ENCODE measurements around the gene TALDO1. TPM values are rescaled to one million over a fixed set of nuclear protein-coding genes. Genes with fewer than 3 reads are reported as not detected.

The TALDO1 gene
- total and polyA plus RNA-seq, 10 donors = 108 to 292 (median 208) TPM

GRCh38 chr11:798093-798713 lies 50.9 kb downstream of the TALDO1 start, which contains the start of gene SLC25A22:
Gene SLC25A22, minus strand, starts transcription at chr11:798281. Its CDS starts 3,275 bp downstream, at chr11:795006.
- Histone ChIP-seq H3K36me3 (peaks cover 0 to 58% (median 17%) of the 10 kb centered on the region in 6 donors), H3K4me3 (peak within 1 kb of the TSS; percentile 44 to 96 (median 92)), H3K9me3 (no peaks in the 10 kb centered on the region), H3K4me1 (peaks cover 15 to 65% (median 47%) of the 10 kb centered on the region in 6 donors), H3K27ac (peak within 1 kb of the TSS; percentile 78 to 96 (median 89)), H3K27me3 (replicated peaks in 1 of 7) (no peaks in the 10 kb centered on the region)
- intact Hi-C loops (cut with DNase I; ENCODE audit: low total_unique reads) = no loop called here
- DNase-seq = peak; percentile 97
- TF ChIP-seq POLR2A (IDR thresholded peaks at IDR 0.05) (no peak), POLR2AphosphoS5 (IDR thresholded peaks at IDR 0.05) (peak; percentile 41 to 66 (median 60))
- TF ChIP-seq, protein P1, sequence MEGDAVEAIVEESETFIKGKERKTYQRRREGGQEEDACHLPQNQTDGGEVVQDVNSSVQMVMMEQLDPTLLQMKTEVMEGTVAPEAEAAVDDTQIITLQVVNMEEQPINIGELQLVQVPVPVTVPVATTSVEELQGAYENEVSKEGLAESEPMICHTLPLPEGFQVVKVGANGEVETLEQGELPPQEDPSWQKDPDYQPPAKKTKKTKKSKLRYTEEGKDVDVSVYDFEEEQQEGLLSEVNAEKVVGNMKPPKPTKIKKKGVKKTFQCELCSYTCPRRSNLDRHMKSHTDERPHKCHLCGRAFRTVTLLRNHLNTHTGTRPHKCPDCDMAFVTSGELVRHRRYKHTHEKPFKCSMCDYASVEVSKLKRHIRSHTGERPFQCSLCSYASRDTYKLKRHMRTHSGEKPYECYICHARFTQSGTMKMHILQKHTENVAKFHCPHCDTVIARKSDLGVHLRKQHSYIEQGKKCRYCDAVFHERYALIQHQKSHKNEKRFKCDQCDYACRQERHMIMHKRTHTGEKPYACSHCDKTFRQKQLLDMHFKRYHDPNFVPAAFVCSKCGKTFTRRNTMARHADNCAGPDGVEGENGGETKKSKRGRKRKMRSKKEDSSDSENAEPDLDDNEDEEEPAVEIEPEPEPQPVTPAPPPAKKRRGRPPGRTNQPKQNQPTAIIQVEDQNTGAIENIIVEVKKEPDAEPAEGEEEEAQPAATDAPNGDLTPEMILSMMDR (IDR thresholded peaks at IDR 0.05 in 8 of 11, conservative IDR thresholded peaks at IDR 0.05 in 3 of 11) = peak; percentile 74 to 97 (median 93)
- 0 to 3% (median 3%) methylated on average over 7 to 69 of the region's 69 CpGs; no CpG with 5 or more reads in 1 of the 5 donors for WGBS, 5 donors

- H3K27ac ChIP-seq = no peak overlapping the region
- intact Hi-C loops (cut with DNase I; ENCODE audit: low total_unique reads) = no loop called here
- TF ChIP-seq POLR2A (IDR thresholded peaks at IDR 0.05) (no peak), POLR2AphosphoS5 (IDR thresholded peaks at IDR 0.05) (peak in 1 of 3 donors; percentile 8)
- TF ChIP-seq, protein P1 (IDR thresholded peaks at IDR 0.05 in 8 of 11, conservative IDR thresholded peaks at IDR 0.05 in 3 of 11) = no peak
- DNase-seq = no peak
- H3K36me3 ChIP-seq = peaks cover 0 to 44% (median 14%) of the 10 kb centered on the region in 6 donors
- WGBS, 5 donors = 92 to 97% (median 94%) methylated on average over 28 to 32 of the region's 32 CpGs
- H3K27me3 ChIP-seq (replicated peaks in 1 of 7) = no peaks in the 10 kb centered on the region
- H3K4me3 ChIP-seq = no peak overlapping the region
- H3K4me1 ChIP-seq = peaks cover 27 to 76% (median 55%) of the 10 kb centered on the region in 6 donors
- H3K9me3 ChIP-seq = no peaks in the 10 kb centered on the region
These were observed 52.5 kb downstream of the TALDO1 start for GRCh38 chr11:799641-800316.

GRCh38 chr11:800473-800872 lies 53.2 kb downstream of the TALDO1 start:
- Histone ChIP-seq H3K36me3 (peaks cover 0 to 42% (median 14%) of the 10 kb centered on the region in 6 donors), H3K27ac (no peak overlapping the region), H3K9me3 (no peaks in the 10 kb centered on the region), H3K4me3 (no peak overlapping the region), H3K4me1 (peaks cover 25 to 76% (median 55%) of the 10 kb centered on the region in 6 donors), H3K27me3 (replicated peaks in 1 of 7) (no peaks in the 10 kb centered on the region)
- no peak for DNase-seq
- intact Hi-C loops (cut with DNase I; ENCODE audit: low total_unique reads) = no loop called here
- no peak for TF ChIP-seq POLR2A (IDR thresholded peaks at IDR 0.05)
- no peak for TF ChIP-seq POLR2AphosphoS5 (IDR thresholded peaks at IDR 0.05)
- TF ChIP-seq, protein P1 (IDR thresholded peaks at IDR 0.05 in 8 of 11, conservative IDR thresholded peaks at IDR 0.05 in 3 of 11) = no peak
- WGBS, 5 donors = 93 to 97% (median 95%) methylated on average over 8 to 30 of the region's 30 CpGs

All from spleen (tissue), 11 donors.